ENCODE results near the gene PSTK. TPM values are rescaled to one million over a fixed set of nuclear protein-coding genes. Genes with fewer than 3 reads are reported as not detected.

The PSTK gene
- total and polyA plus RNA-seq, 9 of the 15 experiments (the other 6 are each of a cell fraction or from before 2014, with no cell fraction given), result 13.2 to 49.7 (median 18.9) TPM

- TF ChIP-seq MCM7 (IDR thresholded peaks at IDR 0.05), result no peak
Measured at GRCh38 chr10:122995936-122996335, 15.7 kb downstream of the PSTK start (continued).

GRCh38 chr10:122997864-122998263, 17.7 kb downstream of the PSTK start:
- H3K79me2 ChIP-seq (ENCODE audit: control insufficient read depth, insufficient read depth, low read length), result peaks cover 33% of the 10 kb centered on the region
- no peak for TF ChIP-seq FOXA3 (CRISPR knock-in tag; conservative IDR thresholded peaks at IDR 0.05 in 1 of 2, IDR thresholded peaks at IDR 0.05 in 1 of 2)
- no peak for TF ChIP-seq POLR2A (conservative IDR thresholded peaks at IDR 0.05)
- TF ChIP-seq RB1 (IDR thresholded peaks at IDR 0.05; ENCODE audit: low read depth), result no peak
- TF ChIP-seq CHCHD3 (CRISPR knock-in tag; IDR thresholded peaks at IDR 0.05), result no peak
- TF ChIP-seq ZBTB34 (CRISPR knock-in tag; IDR thresholded peaks at IDR 0.05), result no peak
- no peak for TF ChIP-seq RBM14 (IDR thresholded peaks at IDR 0.05; ENCODE audit: borderline replicate concordance, insufficient read depth, low read depth, low read length)
- TF ChIP-seq ELF1 (tag; IDR thresholded peaks at IDR 0.05), result no peak
- TF ChIP-seq ZNF347 (CRISPR knock-in tag; IDR thresholded peaks at IDR 0.05; ENCODE audit: low read depth), result no peak
- TF ChIP-seq ZC3H4 (CRISPR knock-in tag; IDR thresholded peaks at IDR 0.05; ENCODE audit: borderline replicate concordance), result no peak
- TF ChIP-seq E2F4 (CRISPR knock-in tag; IDR thresholded peaks at IDR 0.05; ENCODE audit: low read depth), result no peak
- TF ChIP-seq GTF2B (IDR thresholded peaks at IDR 0.05; ENCODE audit: extremely low read depth, insufficient read length), result no peak
- no peak for TF ChIP-seq DPF2 (IDR thresholded peaks at IDR 0.05)
- TF ChIP-seq SREBF2 (CRISPR knock-in tag; IDR thresholded peaks at IDR 0.05), result no peak
- TF ChIP-seq ADNP (tag; IDR thresholded peaks at IDR 0.05), result no peak
- TF ChIP-seq CBX2 (IDR thresholded peaks at IDR 0.05; ENCODE audit: insufficient read depth, low read length, poor library complexity, severe bottlenecking), result no peak
- no peak for TF ChIP-seq ZNF766 (CRISPR knock-in tag; conservative IDR thresholded peaks at IDR 0.05)
- no peaks in the 10 kb centered on the region for H3K9me1 ChIP-seq (ENCODE audit: control insufficient read depth, insufficient read depth, low read length)
- peaks cover 0 to 3% of the 10 kb centered on the region in 2 experiments; a peak in 2 of 5 replicates for H3K4me1 ChIP-seq (replicated peaks in 1 of 2; ENCODE audit: control insufficient read depth in 2 of 2, insufficient read depth in 2 of 2, low read length in 2 of 2)
- no peaks in the 10 kb centered on the region for H3K27me3 ChIP-seq (ENCODE audit: control insufficient read depth in 2 of 2, insufficient read depth in 2 of 2, low read length in 2 of 2)
- no peak for FAIRE-seq
- H4K20me1 ChIP-seq (replicated peaks; ENCODE audit: control insufficient read depth, insufficient read depth, low read length), result no peaks in the 10 kb centered on the region
- H2AFZ ChIP-seq (ENCODE audit: low read depth, low read length), result no peak overlapping the region
- intact Hi-C loops (cut with micrococcal nuclease), result no loop called here
- peaks cover 52% of the 10 kb centered on the region for H3K36me3 ChIP-seq (ENCODE audit: control insufficient read depth, insufficient read depth, low read length)
- BruUV-seq (replicated peaks), result no TSS peak
- POLR2A ChIA-PET, result interaction anchor here (0.9 to 1.0 kb wide), 2 partner anchors 10 to 15 kb away, joined by 5 to 6 read pairs; no protein-coding TSS in a partner anchor
- no peak for DNase-seq (ENCODE audit: extremely low read depth in 1 of 4, low spot score in 3 of 4)
- in situ Hi-C loops (cut with MboI), result no loop called here
- H3K9ac ChIP-seq (ENCODE audit: insufficient read depth in 1 of 2, low read depth in 2 of 2, low read length in 2 of 2), result no peak overlapping the region
- H3K4me2 ChIP-seq (ENCODE audit: insufficient read depth, low read length), result no peak overlapping the region
- no peak for ATAC-seq
- no peak overlapping the region for H3K27ac ChIP-seq (ENCODE audit: extremely low read depth, low read depth, low read length)
- CTCF ChIA-PET (ENCODE audit: low intra/inter-chr PET ratio), result no interaction called here
- WGBS (ENCODE audit: insufficient coverage, low coverage, missing lambda C conversion rate), result 90% methylated on average over 3 of the region's 3 CpGs
- no peaks in the 10 kb centered on the region for H3K9me3 ChIP-seq (replicated peaks; ENCODE audit: control insufficient read depth, insufficient read depth, low read depth, low read length)
- H3K4me3 ChIP-seq, result no peak overlapping the region

Data from K562 (cell line).